ENCODE data around the gene SWAP70.

The SWAP70 gene

GRCh38 chr11:9710852-9711251 is 47.0 kb downstream of the SWAP70 start:
- no peak overlapping the region for H3K4me3 ChIP-seq (replicated peaks; ENCODE audit: low read depth, low read length)
- DNase-seq (ENCODE audit: low read depth) = no peak
- no peak for TF ChIP-seq CTCF (IDR thresholded peaks at IDR 0.05; ENCODE audit: low read length, missing control alignments)

- H3K4me3 ChIP-seq (replicated peaks; ENCODE audit: low read depth, low read length) = no peak overlapping the region
- DNase-seq (ENCODE audit: low read depth) = no peak
- TF ChIP-seq CTCF (IDR thresholded peaks at IDR 0.05; ENCODE audit: low read length, missing control alignments) = no peak
Observed at GRCh38 chr11:9711454-9712307, 47.8 kb downstream of the SWAP70 start.

GRCh38 chr11:9714272-9714940 is 50.5 kb downstream of the SWAP70 start:
- DNase-seq (ENCODE audit: low read depth) = peak; percentile 49
- TF ChIP-seq CTCF (IDR thresholded peaks at IDR 0.05; ENCODE audit: low read length, missing control alignments) = no peak
- no peak overlapping the region for H3K4me3 ChIP-seq (replicated peaks; ENCODE audit: low read depth, low read length)

- TF ChIP-seq CTCF (IDR thresholded peaks at IDR 0.05; ENCODE audit: low read length, missing control alignments) = no peak
- no peak overlapping the region for H3K4me3 ChIP-seq (replicated peaks; ENCODE audit: low read depth, low read length)
- peak; percentile 95 for DNase-seq (ENCODE audit: low read depth)
Observed at GRCh38 chr11:9716275-9717039, 52.6 kb downstream of the SWAP70 start.

- H3K4me3 ChIP-seq (replicated peaks; ENCODE audit: low read depth, low read length) = no peak overlapping the region
- no peak for DNase-seq (ENCODE audit: low read depth)
- TF ChIP-seq CTCF (IDR thresholded peaks at IDR 0.05; ENCODE audit: low read length, missing control alignments) = no peak
Observed at GRCh38 chr11:9717040-9717357, 53.1 kb downstream of the SWAP70 start.

- no peak for TF ChIP-seq CTCF (IDR thresholded peaks at IDR 0.05; ENCODE audit: low read length, missing control alignments)
- no peak for DNase-seq (ENCODE audit: low read depth)
- no peak overlapping the region for H3K4me3 ChIP-seq (replicated peaks; ENCODE audit: low read depth, low read length)
Observed at GRCh38 chr11:9717719-9718118, 53.8 kb downstream of the SWAP70 start.
